ENCODE results near the gene NAP1L2.
"Not testable (repeated sequence)": the region's sequence is repeated elsewhere in the genome, so short reads cannot be mapped to it uniquely, and the experiment has no call there.

NAP1L2 gene

GRCh38 chrX:73214426-73215094 is at the start of gene NAP1L2:
TSS of gene NAP1L2 (minus strand) at chrX:73214851. CDS start at chrX:73214492, 359 bp downstream.
- no peak for TF ChIP-seq POLR2A (IDR thresholded peaks at IDR 0.05; ENCODE audit: low read depth, low read length)
- no peak for FAIRE-seq
- DNase-seq (ENCODE audit: insufficient read length, low spot score) = no peak

GRCh38 chrX:73262991-73263390 is 48.3 kb upstream of the NAP1L2 start:
- FAIRE-seq (no peak), DNase-seq (ENCODE audit: insufficient read length, low spot score) (no peak)
- no peak for TF ChIP-seq POLR2A (IDR thresholded peaks at IDR 0.05; ENCODE audit: low read depth, low read length)

- FAIRE-seq (no peak), DNase-seq (ENCODE audit: insufficient read length, low spot score) (no peak)
- TF ChIP-seq POLR2A (IDR thresholded peaks at IDR 0.05; ENCODE audit: low read depth, low read length) = no peak
These were observed 24.6 kb upstream of the NAP1L2 start for GRCh38 chrX:73239242-73239641.

GRCh38 chrX:73217621-73218020 is 3.0 kb upstream of the NAP1L2 start:
- DNase-seq (ENCODE audit: insufficient read length, low spot score) = no peak
- FAIRE-seq = no peak
- TF ChIP-seq POLR2A (IDR thresholded peaks at IDR 0.05; ENCODE audit: low read depth, low read length) = no peak

DNA sequence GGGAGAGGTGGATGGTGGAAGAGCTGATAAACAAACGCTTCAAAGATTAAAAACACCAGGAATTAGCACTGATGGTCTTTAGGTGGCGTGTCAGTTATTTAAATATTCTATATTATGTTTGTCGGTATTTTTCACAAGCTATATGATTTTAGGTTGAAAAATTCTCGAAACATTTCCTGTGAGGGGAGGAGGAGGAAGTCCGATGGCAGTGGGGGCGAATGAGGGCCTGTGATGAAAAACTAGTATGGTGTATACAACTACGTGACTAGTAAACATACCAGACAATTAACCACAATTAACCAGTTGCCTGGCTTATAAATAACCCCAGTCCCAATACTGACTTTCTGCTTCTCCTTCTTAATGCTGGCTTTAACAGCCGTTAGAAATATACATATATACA is 595 bp upstream of the NAP1L2 start:
- FAIRE-seq = no peak
- no peak for TF ChIP-seq POLR2A (IDR thresholded peaks at IDR 0.05; ENCODE audit: low read depth, low read length)
- DNase-seq (ENCODE audit: insufficient read length, low spot score) = no peak

DNA sequence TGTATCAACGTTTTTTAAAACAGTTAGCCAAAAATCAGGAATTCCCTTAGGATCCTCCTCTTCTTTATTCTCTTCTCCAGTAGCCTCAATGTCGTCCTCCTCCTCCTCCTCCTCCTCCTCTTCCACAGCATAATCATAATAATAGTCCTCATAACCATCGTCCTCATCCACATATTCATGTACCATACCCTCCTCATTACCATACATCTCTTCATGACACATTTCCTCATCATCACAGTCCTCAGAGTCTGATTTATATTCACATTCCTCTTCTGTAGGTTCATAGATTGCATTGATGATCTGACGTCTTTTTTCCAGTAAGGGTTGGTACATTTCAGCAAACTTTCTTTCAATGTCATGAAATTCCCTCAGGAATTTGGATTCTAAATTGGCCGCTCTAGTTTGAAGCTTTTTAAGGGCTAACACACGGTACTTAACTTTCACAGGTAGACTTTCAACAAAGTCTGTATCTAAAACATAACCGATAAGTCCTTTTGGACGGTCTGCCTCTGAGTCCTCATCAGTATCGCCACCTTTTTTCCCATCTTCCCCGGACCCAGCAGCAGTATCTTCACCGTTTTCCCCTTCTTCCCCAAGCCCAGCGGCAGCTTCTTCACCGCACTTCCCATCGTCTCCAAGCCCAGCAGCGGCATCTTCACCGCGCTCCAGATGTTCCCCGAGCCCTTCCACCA is 771 bp downstream of the NAP1L2 start:
- FAIRE-seq = no peak
- TF ChIP-seq POLR2A (IDR thresholded peaks at IDR 0.05; ENCODE audit: low read depth, low read length) = no peak
- DNase-seq (ENCODE audit: insufficient read length, low spot score) = no peak

DNA sequence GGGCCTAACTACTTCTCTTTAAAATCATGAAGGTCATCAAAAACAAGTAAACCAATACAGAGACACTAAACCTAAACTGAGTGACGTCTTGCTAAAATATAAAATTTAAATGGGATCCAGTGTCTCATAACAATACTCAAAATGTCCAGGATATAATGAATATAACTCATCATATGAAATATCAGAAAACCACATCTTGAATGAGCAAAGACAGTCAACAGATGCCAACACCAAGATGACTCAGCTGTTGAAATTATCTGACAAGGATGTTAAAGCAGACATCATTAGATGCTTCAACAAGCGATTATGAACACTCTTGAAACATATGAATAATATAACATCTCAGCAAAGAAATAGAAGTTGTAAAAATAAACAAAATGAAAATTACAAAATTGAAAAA is 8.3 kb downstream of the NAP1L2 start:
- FAIRE-seq = no peak
- no peak for TF ChIP-seq POLR2A (IDR thresholded peaks at IDR 0.05; ENCODE audit: low read depth, low read length)
- DNase-seq (ENCODE audit: insufficient read length, low spot score) = no peak

- no peak for FAIRE-seq
These were observed 32.0 kb downstream of the NAP1L2 start for GRCh38 chrX:73182502-73183114.

GRCh38 chrX:73168945-73169344 is 45.7 kb downstream of the NAP1L2 start:
- not testable (repeated sequence) for DNase-seq (ENCODE audit: insufficient read length, low spot score); FAIRE-seq

More at GRCh38 chrX:73182502-73183114, 32.0 kb downstream of the NAP1L2 start:
- no peak for TF ChIP-seq POLR2A (IDR thresholded peaks at IDR 0.05; ENCODE audit: low read depth, low read length)
- no peak for DNase-seq (ENCODE audit: insufficient read length, low spot score)
